Colon (tissue), 2 donors: ENCODE measurements around the gene ANKRD12.
"Not testable (repeated sequence)": the region's sequence is repeated elsewhere in the genome, so short reads cannot be mapped to it uniquely, and the experiment has no call there.

Source experiments
- FAIRE-seq: peaks from 2 replicates; lab custom pipeline; 2012; peaks lifted over from hg19 to GRCh38; lab: Jason Lieb, UNC
- donor health status: control.
- donor health status: control.

The ANKRD12 gene

DNA sequence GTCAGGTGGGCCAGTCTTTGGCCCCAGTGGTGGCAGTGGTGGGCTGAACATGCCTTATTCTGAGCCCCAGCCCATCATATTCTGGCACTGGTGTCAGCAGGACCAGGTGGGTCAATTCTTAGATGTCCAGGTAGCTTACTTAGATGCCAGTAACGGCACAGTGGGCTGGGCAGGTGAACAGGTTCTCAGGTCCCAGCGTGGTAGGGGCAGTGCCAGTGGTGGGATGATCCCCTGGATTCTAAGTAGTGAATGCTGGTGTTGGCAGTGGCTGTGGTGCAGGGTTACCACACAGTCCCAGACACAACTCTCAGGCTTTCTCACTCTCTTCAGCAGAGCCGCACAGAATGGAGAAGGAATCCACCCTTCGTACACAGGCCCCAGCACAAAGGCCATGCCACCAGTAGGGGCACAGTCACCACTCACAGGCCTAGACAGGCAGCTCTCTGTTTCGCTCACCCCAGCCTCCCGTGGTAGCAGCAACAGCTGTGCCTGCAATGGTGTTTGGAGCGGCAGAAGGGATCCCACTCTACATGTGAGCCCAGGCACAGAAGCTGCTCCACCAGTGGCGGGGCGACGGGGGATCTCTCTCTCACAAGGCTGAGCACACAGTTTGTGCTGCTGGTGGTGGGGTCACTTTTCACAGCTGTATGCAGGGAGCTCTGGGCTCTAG, 97.3 kb downstream of the ANKRD12 start:
- no peak for FAIRE-seq

DNA sequence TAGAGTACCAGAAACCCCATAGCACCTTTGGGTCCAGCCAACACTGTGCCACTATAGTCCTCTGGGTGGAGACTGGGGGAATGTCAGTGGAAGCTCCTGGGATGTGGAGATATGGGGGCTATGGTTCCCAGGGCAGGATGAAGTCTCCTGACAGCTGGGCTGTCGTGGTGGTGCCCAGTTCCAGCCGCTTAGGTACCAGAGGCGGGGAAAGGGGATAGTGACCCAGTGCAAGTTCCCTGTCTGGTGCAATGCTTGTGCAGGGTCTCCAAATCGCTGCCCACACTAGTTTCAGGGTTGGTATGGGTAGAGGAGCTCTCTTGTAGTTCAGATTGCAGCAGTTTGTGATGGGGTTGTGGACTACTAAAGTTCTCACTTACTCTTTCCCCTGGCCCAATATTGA, 97.9 kb downstream of the ANKRD12 start:
- no peak for FAIRE-seq

DNA sequence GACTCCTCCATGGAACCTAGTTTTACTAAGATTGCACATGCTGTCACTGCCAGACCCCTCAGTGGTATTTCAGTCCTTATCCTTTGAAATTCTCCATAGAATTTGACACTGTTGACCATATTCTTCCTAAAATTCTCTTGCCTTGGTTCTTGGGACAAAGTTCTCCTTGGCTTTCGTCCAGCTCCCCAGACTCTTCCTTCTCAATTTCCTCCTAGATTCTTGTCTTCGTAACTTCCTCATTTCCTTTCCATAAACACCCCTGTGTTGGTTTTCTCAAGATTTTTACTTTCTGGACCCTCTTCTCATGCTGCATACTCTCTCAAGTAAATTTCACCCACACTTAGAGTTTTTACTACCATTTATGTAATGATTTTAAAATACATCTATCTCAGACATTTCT, 101.4 kb downstream of the ANKRD12 start:
- no peak for FAIRE-seq

DNA sequence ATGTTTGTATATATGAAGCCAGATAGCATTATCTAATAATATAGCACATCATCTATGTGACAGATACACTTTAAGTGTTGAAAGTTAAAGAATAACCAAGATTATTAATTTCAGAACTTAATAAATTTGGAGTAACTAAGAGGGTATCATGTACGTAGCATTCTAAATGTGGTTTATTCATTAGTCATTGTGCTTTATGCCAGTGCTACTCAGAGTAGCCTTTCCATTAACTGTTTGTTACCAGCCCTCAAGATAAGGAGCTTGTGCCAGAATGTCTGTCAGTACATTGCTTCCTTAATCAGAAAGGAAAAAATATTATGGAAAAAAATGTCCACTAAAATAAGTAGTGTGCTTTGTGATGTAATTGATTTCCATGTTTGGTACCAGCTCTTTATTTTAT, 103.1 kb downstream of the ANKRD12 start:
- FAIRE-seq, result no peak

- FAIRE-seq, result no peak
Observed at GRCh38 chr18:9240270-9240669, 103.7 kb downstream of the ANKRD12 start.

DNA sequence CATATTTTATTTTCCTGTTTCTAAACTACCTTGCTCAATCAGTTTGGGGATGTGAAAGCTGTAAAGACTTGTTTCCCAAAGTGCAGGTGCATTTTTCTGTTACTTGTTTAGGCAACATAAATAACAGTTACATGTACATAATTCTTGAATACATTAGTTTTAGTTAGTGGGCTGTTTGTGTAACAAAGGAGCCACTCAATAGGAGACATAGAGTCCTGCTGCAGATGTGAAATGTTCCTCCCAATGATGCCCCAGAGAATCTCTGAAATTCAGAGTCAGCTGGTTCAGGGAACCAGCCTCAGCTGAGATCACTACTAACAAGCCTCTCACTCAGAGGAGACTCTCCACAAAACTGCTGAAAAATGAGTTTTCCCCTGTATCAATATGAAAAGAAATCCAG, 106.4 kb downstream of the ANKRD12 start:
- FAIRE-seq, result no peak

DNA sequence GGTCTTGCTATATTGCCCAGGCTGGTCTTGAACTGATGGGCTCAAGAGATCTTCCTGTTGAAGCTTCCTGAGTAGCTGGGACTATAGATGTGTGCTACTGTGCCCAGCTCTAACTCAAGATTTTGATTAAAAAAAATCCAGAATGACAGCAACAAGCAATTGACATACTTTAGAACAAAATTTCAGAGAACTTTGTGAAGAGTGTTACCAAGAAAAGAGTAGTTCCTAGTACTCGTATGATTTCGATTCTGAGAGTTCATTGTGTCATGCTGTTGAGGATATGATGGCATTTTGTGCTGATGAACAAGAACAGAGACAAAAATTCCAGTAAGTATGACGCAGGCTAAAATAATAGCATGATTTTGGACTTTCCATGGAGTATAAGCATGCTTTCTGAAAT, 107.8 kb downstream of the ANKRD12 start:
- FAIRE-seq, result no peak

DNA sequence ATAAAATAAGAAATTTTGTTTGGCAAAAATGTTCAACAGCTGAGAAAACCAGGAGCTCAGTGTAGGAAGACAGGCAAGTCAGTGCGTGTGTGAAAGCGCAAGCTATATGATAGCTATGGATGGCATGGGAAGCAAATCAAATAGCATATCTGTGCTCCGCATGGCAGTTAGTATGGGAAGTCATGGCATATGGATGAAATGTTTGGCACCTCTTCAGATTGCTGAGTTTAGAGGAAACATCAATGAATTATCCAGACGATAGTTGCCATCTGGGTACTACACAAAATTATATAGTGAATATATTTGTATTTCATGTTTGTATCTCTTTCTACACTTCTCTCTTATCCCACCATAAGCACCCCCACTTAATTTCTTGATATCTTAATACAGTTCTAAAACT, 112.1 kb downstream of the ANKRD12 start:
- no peak for FAIRE-seq

DNA sequence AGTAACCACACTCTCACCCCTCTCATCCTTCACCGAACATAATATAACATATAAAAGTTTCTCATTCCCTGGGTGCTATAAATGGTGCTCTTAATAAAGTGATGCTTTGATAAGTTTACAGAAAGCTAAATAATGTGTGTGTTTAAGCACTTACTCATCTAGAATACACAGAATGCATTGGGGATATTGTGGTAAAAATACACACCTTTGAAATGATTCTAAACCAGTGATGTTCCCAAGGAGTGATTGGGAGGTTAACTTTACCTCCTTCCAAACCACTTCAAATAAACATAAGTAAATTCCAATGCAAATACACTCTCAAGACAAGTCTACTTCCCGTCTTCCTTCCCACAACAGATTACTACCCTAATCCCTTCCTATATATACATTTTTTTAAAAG, 112.7 kb downstream of the ANKRD12 start:
- FAIRE-seq, result no peak

DNA sequence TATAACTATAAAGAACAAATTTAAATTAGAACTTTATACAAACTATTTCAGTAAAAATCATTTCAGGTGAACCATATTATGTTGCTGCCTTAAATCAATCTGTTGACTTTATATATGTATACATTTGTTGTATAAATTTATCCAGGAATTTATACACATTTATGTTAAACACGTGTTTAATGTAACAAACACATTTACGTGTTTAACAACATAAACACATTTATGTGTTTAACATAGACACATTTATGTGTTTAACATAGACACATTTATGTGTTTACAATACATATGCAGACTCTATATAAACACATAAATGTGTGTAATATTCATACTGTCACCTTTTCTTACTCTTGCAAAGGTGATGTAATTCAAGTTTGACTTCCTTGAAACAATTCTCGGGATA, 122.6 kb downstream of the ANKRD12 start:
- FAIRE-seq, result peak; percentile 43

- no peak for FAIRE-seq
Observed at GRCh38 chr18:9260388-9261380, 124.1 kb downstream of the ANKRD12 start.

GRCh38 chr18:9263264-9263663, 126.7 kb downstream of the ANKRD12 start:
- FAIRE-seq, result no peak

- not testable (repeated sequence) for FAIRE-seq
Observed at GRCh38 chr18:9264797-9265196, 128.2 kb downstream of the ANKRD12 start.

GRCh38 chr18:9273221-9273620, 136.6 kb downstream of the ANKRD12 start:
- FAIRE-seq, result no peak

- peak; percentile 36 for FAIRE-seq
Observed at GRCh38 chr18:9275890-9276289, 139.3 kb downstream of the ANKRD12 start.

GRCh38 chr18:9278028-9278427, 141.4 kb downstream of the ANKRD12 start:
- no peak for FAIRE-seq

GRCh38 chr18:9280849-9281248, 144.3 kb downstream of the ANKRD12 start:
- FAIRE-seq, result no peak

DNA sequence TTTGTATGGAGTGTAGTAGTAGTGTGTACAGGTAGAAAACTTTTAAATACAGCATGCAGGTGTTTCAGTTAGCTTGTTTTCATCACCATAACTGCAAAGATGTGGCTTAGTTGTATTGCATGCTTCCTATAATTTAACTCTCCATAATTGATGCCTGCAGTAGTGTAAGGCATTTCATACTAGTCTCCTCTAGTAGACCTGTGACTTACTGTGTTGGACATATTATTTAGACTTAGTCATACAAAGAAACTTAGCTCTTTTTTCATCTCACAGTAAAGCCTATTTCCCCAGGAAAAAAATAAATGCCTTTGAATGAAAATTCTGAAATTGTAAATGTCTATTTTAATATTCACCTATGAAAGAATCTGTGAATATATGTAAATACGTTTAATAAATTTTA, 145.2 kb downstream of the ANKRD12 start:
- no peak for FAIRE-seq

- FAIRE-seq, result no peak
Observed at GRCh38 chr18:9283791-9284190, 147.2 kb downstream of the ANKRD12 start.

GRCh38 chr18:9285604-9286003, 149.0 kb downstream of the ANKRD12 start:
- no peak for FAIRE-seq

GRCh38 chr18:9287036-9287435, 150.5 kb downstream of the ANKRD12 start:
- FAIRE-seq, result no peak

DNA sequence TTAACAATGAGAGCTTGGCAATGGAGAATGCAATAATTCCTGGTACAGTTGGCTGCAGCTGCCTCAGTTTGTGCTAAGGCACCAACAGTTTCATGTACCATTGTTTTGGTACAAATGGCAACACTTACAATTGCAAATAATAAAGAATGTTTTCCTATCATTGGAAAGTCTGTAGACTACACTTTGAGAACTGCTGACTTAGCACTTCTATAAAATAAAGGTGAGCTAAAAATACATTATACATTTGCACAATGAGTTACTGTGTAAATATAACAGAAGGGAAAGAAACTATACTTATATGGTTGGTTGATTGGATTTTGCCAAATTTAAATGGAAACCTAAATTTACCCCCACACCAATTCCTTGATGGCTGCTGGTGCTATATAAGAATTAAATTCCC, 153.1 kb downstream of the ANKRD12 start:
- FAIRE-seq, result no peak

DNA sequence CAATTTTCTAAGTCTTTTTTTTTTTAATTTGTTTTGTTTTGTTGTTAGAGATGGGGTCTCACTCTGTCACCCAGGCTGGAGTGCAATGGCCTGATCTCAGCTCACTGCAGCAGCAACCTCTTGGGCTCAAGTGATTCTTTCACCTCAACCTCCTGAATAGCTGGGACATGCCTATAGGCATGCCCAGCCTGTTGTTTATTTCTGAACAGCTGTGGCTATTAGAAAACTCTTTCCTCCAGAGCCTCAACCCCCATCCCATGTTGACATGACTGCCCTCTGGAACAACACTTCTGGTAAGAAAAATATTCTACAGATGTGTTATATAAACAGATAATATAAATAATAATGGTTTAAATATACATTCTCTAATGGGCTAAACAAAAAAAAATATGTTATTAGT, 153.6 kb downstream of the ANKRD12 start:
- no peak for FAIRE-seq
